GM21360 (cell line): Measurements from ENCODE around the gene CCT6A.
A peak's percentile ranks its signal among the peaks of the same experiment; 100 is the strongest.
"Not testable (repeated sequence)": the region's sequence is repeated elsewhere in the genome, so short reads cannot be mapped to it uniquely, and the experiment has no call there.

Experiments
- ATAC-seq: cut with Tn5 transposase; IDR thresholded peaks from one replicate; pipeline ENCODE4 v1.9.1; 2021; ENCODE audit warnings: mild to moderate bottlenecking, moderate library complexity; ENCODE audit not compliant: unreplicated experiment

Gene CCT6A, protein sequence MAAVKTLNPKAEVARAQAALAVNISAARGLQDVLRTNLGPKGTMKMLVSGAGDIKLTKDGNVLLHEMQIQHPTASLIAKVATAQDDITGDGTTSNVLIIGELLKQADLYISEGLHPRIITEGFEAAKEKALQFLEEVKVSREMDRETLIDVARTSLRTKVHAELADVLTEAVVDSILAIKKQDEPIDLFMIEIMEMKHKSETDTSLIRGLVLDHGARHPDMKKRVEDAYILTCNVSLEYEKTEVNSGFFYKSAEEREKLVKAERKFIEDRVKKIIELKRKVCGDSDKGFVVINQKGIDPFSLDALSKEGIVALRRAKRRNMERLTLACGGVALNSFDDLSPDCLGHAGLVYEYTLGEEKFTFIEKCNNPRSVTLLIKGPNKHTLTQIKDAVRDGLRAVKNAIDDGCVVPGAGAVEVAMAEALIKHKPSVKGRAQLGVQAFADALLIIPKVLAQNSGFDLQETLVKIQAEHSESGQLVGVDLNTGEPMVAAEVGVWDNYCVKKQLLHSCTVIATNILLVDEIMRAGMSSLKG

DNA sequence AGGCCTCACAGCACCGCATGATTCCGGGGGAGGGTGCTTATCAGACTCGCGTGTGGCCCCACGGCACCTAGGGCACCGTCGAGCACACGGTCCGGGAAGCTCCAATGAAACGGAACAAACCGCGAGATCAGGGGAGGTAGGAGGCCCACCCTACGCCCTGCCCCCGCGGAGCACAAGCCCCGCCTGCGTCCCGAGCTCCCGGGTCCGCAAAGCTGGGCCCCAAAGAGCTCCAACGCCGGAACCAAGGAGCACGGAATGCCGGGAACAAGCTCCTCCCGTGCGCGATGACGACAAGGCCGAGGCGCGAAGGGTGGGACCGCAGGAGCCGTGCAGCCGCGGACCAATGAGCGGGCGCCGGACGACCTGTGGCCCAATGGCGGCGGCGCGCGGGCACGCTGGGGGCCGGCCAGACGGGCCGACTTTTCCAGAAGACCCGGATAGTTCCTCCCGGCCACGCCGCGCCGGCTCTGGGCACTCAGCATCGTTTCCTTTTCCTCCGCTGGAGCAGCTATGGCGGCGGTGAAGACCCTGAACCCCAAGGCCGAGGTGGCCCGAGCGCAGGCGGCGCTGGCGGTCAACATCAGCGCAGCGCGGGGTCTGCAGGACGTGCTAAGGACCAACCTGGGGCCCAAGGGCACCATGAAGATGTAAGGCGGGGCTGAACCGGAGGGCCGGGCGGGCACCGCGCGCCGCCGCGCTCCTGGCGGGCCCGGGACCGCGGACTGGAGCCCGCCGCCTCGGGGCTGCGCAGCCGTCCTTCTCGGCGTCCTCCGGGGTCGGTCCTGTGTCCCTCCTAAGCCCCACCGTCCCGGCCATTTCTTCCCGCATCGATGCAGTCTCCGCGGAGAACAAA is at the start of gene CCT6A, which contains the start of gene PSPH:
Gene CCT6A, plus strand, starts transcription at position 427 of the 853 bp plus-strand sequence. Its CDS starts 84 bp downstream, at position 511.
Gene PSPH, minus strand, starts transcription at position 106 of the 853 bp plus-strand sequence. CDS start 30,232 bp downstream, outside the sequence.
- ATAC-seq = peak; percentile 93

GRCh38 chr7:56003749-56004148 is 47.8 kb upstream of the CCT6A start:
- no peak for ATAC-seq

DNA sequence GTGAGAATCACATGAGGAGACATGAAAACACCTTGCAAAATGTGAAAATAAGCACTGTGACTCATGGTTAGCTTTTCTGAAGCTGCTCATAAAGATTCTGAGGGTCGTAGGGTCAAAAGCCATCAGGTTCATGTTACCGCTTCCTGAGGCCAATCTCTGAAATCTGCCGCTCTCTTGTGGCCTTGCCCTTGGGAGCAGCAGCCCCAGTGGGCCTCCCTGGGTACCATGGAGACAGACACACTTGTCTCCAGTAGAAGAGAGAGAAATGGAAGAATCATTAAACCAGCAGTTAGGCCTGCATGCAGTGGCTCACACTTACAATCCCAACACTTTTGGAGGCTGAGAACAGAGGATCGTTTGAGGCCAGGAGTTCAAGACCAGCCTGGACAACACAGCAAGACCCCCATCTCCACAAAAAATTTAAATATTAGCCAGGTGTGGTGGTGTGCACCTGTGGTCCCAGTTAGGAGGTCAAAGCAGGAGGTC is 44.4 kb upstream of the CCT6A start:
- ATAC-seq = no peak

- ATAC-seq = no peak
These were observed 43.7 kb upstream of the CCT6A start for GRCh38 chr7:56007891-56008290.

DNA sequence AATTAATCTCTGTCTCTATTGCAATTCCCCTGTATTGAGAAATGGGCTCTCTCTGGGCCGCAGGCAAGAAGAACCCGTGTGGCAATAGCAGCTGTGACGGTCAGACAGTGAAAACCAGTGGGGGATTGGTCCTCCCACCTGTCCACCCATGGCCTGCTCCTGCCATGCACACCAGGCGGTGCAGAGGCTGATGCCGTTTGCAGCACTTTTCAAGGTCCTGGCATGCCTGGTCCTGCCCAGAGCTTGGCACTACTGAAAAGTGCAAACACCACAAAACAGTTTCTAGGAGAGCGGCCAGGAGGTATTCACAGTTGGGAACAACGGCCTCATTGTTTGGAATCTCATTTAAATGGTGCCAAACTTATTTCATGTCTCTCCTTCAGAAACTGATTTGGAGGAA is 41.9 kb upstream of the CCT6A start:
- no peak for ATAC-seq

GRCh38 chr7:56017015-56017414 is 34.5 kb upstream of the CCT6A start:
- ATAC-seq = not testable (repeated sequence)

GRCh38 chr7:56019501-56019900 is 32.1 kb upstream of the CCT6A start:
- ATAC-seq = no peak

DNA sequence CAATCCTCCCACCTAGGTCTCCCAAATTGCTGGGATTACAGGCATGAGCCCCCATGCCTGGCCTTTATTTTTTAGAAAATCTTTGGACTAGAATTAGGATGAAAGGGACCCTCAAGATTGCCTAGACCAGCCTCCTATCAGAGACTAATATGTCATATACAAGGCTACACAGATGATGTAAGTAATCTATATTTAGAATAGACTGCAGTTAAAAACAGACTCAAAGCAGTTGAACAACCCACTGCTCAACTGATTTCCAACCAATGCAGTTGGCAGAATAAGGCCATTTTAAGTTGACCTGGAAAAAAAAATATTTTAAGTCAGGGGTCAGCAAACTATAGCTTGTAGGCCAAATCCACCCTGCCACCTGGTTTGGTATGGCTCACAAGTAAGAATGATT is 28.1 kb upstream of the CCT6A start:
- ATAC-seq = no peak

GRCh38 chr7:56026538-56026937 is 25.0 kb upstream of the CCT6A start:
- no peak for ATAC-seq

- ATAC-seq = no peak
These were observed 22.5 kb upstream of the CCT6A start for GRCh38 chr7:56028942-56029630.

- no peak for ATAC-seq
These were observed 21.2 kb upstream of the CCT6A start for GRCh38 chr7:56030340-56030739.

DNA sequence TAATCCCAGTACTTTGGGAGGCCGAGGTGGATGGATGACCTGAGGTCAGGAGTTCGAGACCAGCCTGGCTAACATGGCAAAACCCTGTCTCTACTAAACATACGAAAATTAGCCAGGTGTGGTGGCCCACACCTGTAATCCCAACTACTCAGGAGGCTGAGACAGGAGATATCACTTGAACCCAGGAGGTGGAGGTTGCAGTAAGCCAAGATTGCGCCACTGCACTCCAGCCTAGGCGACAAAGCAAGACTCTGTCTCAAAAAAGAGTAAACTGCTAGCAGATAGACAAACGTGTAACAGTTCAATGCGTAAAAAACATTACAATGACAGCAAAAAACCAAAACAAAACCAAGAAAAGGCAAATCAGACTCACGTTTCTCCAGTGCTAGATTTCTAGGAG is 20.0 kb upstream of the CCT6A start:
- ATAC-seq = not testable (repeated sequence)

DNA sequence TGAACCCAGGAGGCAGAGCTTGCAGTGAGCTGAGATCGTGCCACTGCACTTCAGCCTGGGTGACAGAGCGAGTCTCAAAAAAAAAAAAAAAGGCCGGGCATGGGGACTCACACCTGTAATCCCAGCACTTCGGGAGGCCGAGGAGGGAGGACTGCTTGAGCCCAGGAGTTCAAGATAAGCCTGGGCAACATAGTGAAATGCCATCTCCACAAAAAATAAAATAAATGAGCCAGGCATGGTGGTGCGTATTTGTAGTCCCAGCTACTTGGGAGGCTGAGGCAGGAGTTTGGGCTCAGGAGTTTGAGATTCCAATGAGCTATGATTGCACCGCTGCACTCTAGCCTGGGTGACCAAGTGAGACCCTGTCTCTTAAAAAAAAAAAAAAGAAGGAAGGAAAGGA is 19.0 kb upstream of the CCT6A start:
- not testable (repeated sequence) for ATAC-seq

DNA sequence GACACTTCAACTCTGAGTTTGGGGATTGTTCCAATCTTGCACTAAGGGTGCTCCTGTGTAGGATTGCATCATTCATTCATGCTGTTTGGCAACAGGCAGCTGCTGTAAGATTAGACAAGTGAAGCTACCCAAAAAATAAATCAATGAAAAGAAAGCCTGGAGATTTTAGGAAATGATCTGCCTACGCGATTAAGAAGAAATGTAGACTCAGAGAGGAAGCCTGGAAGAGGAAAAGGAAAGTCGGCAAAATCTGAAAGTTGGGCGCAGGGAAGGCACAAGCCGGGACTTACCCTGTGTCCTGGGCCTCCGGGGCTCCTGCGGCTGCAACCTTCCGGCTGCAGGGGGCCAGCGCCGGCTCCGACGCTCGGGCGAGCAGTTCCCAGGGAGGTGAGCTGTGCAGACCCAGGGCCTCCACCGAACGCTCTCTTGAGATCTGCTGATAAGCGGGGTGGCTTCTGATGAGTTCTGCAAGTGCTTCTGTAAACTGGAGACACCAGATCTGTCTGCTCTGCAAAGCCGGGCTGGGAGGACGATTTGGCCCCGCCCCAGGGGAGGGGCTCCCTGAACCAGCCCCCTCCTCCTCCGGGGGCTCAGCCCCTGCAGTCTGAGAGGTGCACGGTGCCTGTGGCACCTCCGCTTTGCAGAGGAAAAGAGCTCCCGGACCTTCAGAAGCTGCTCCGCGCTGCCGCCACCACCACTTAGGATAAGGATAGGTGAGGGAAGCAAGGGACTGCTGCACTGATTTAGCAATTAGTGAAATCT is 17.7 kb upstream of the CCT6A start:
- ATAC-seq = peak; percentile 97

DNA sequence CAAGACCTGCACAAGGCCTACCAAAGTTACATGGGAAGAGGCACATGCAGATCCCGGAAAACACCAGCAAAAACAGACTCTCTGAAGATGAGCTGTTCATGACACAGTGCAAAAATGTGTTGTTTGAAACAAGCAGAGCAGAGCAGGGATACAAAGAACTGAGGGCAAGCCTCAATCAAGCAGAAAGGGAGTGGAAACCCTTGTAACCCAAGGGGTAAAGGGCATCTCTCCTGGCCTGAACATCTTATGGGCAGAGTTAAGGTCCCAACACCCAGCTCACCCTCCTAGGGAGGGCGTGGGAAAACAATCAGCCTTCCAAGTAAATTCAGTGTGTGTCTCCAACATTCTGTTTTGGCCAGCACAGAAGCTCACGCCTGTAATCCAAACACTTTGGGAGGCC is 10.8 kb upstream of the CCT6A start:
- ATAC-seq = no peak

- not testable (repeated sequence) for ATAC-seq
These were observed 5.8 kb upstream of the CCT6A start for GRCh38 chr7:56045758-56046157.

GRCh38 chr7:56046721-56047445 is 4.7 kb upstream of the CCT6A start:
- ATAC-seq = no peak

DNA sequence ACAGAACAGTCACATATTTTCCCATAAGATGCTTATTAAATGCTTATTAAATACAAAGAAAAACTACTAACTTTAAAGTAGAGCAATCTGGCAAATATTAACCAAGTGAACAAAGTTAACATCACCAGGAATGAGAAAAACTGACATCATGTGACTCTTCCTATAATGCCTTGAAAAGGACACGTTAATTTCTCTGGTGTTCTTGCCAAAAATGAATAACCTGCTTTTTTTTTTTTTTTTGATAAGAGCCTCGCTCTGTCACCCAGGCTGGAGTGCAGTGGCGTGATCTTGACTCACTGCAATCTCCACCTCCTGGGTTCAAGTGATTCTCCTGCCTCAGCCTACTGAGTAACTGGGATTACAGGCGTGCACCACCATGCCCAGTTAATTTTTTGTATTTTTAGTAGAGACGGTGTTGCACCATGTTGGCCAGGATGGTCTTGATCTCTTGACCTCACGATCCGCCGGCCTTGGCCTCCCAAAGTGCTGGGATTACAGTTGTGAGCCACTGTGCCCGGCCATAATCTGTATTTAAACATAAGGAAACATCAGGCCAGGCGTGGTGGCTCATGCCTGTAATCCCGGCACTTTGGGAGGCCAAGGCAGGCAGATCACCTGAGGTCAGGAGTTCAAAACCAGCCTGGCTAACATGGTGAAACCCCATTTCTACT is 4.0 kb upstream of the CCT6A start:
- ATAC-seq = not testable (repeated sequence)

DNA sequence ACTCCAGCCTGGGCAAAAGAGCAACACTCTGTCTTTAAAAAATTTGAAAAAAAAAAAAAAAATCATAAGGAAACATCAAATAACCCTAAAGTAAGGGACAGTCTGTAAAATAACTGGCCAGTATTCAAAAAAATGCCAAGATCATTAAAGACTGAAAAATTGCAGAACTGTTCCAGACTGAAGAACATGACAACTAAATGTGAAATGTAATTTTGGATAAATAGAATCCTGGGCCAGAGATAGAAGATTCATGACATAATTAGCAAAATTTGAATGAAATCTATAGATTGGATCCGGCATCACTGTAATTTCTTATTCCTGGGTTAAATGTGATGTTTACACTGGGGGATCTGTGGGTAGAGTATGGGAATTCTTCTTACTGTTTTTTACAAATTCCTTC is 3.3 kb upstream of the CCT6A start:
- no peak for ATAC-seq
